HG03060 (cell line): Measurements from ENCODE around the gene VAMP3.

Experiments
- ATAC-seq: cut with Tn5 transposase; IDR thresholded peaks from one replicate; pipeline ENCODE4 v1.9.1; 2021; ENCODE audit warnings: low read depth, moderate number of reproducible peaks; ENCODE audit not compliant: unreplicated experiment

VAMP3 gene

GRCh38 chr1:7770997-7771822, at the start of gene VAMP3:
VAMP3 (plus strand) TSS chr1:7771296; CDS start chr1:7771384, 88 bp downstream.
- ATAC-seq: peak; percentile 49

- no peak for ATAC-seq
Observed at GRCh38 chr1:7721940-7722669, 49.0 kb upstream of the VAMP3 start.

GRCh38 chr1:7722670-7723012, 48.5 kb upstream of the VAMP3 start:
- ATAC-seq: no peak

GRCh38 chr1:7726623-7727022, 44.5 kb upstream of the VAMP3 start:
- no peak for ATAC-seq

GRCh38 chr1:7727809-7728471, 43.2 kb upstream of the VAMP3 start:
- ATAC-seq: no peak

GRCh38 chr1:7729761-7730160, 41.3 kb upstream of the VAMP3 start:
- ATAC-seq: no peak

GRCh38 chr1:7732331-7732730, 38.8 kb upstream of the VAMP3 start:
- ATAC-seq: no peak

GRCh38 chr1:7733276-7733675, 37.8 kb upstream of the VAMP3 start:
- ATAC-seq: no peak

GRCh38 chr1:7738044-7738443, 33.1 kb upstream of the VAMP3 start:
- ATAC-seq: no peak

- ATAC-seq: no peak
Observed at GRCh38 chr1:7743346-7743745, 27.8 kb upstream of the VAMP3 start.

GRCh38 chr1:7744882-7745281, 26.2 kb upstream of the VAMP3 start:
- ATAC-seq: no peak

- ATAC-seq: no peak
Observed at GRCh38 chr1:7745783-7746182, 25.3 kb upstream of the VAMP3 start.

GRCh38 chr1:7747605-7748004, 23.5 kb upstream of the VAMP3 start:
- no peak for ATAC-seq

- no peak for ATAC-seq
Observed at GRCh38 chr1:7749126-7749525, 22.0 kb upstream of the VAMP3 start.

- ATAC-seq: no peak
Observed at GRCh38 chr1:7751174-7751573, 19.9 kb upstream of the VAMP3 start.

- no peak for ATAC-seq
Observed at GRCh38 chr1:7752512-7753417, 18.3 kb upstream of the VAMP3 start.

- ATAC-seq: no peak
Observed at GRCh38 chr1:7753641-7754040, 17.5 kb upstream of the VAMP3 start.

GRCh38 chr1:7754234-7754633, 16.9 kb upstream of the VAMP3 start:
- no peak for ATAC-seq

- no peak for ATAC-seq
Observed at GRCh38 chr1:7755448-7755847, 15.6 kb upstream of the VAMP3 start.

GRCh38 chr1:7760245-7760644, 10.9 kb upstream of the VAMP3 start:
- ATAC-seq: no peak
